Ishikawa (cell line): ENCODE measurements around the gene ACP7.
A peak's percentile ranks its signal among the peaks of the same experiment; 100 is the strongest.

ENCODE experiments used
- CEBPB ChIP-seq: IDR thresholded peaks from 2 replicates; pipeline ENCODE4 v1.6.1; 2012
- CREB1 ChIP-seq: IDR thresholded peaks from 2 replicates; pipeline ENCODE4 v1.6.1; 2012; ENCODE audit warnings: low read depth
- EGR1 ChIP-seq: IDR thresholded peaks from 2 replicates; pipeline ENCODE4 v1.6.1; 2012
- EP300 ChIP-seq: IDR thresholded peaks from 2 replicates; pipeline ENCODE4 v1.6.1; 2012; ENCODE audit warnings: borderline replicate concordance
- FOXM1 ChIP-seq: IDR thresholded peaks from 2 replicates; pipeline ENCODE4 v1.6.1; 2012; ENCODE audit warnings: low read depth, borderline replicate concordance
- NFIC ChIP-seq: IDR thresholded peaks from 2 replicates; pipeline ENCODE4 v1.6.1; 2012
- RAD21 ChIP-seq: IDR thresholded peaks from 2 replicates; pipeline ENCODE4 v1.6.1; 2012; ENCODE audit warnings: low read depth
- TAF1 ChIP-seq: IDR thresholded peaks from 2 replicates; pipeline ENCODE4 v1.6.1; 2012; ENCODE audit warnings: low read depth, mild to moderate bottlenecking
- TCF12 ChIP-seq: IDR thresholded peaks from 2 replicates; pipeline ENCODE4 v1.6.1; 2012; ENCODE audit warnings: low read depth
- TEAD4 ChIP-seq: IDR thresholded peaks from 2 replicates; pipeline ENCODE4 v1.6.1; 2012
- YY1 ChIP-seq: IDR thresholded peaks from 2 replicates; pipeline ENCODE4 v1.6.1; 2012; ENCODE audit warnings: low read depth
- ZBTB7A ChIP-seq: IDR thresholded peaks from 2 replicates; pipeline ENCODE4 v1.6.1; 2012; ENCODE audit warnings: low read depth
- TF ChIP-seq, protein P1 (sequence below): IDR thresholded peaks from 2 replicates; pipeline ENCODE4 v1.6.1; 2012
- TF ChIP-seq, protein P2 (sequence below): IDR thresholded peaks from 2 replicates; pipeline ENCODE4 v1.6.1; 2012
- TF ChIP-seq, protein P3 (sequence below): IDR thresholded peaks from 2 replicates; pipeline ENCODE4 v1.6.1; 2012; ENCODE audit warnings: low read depth, mild to moderate bottlenecking

Gene ACP7, protein sequence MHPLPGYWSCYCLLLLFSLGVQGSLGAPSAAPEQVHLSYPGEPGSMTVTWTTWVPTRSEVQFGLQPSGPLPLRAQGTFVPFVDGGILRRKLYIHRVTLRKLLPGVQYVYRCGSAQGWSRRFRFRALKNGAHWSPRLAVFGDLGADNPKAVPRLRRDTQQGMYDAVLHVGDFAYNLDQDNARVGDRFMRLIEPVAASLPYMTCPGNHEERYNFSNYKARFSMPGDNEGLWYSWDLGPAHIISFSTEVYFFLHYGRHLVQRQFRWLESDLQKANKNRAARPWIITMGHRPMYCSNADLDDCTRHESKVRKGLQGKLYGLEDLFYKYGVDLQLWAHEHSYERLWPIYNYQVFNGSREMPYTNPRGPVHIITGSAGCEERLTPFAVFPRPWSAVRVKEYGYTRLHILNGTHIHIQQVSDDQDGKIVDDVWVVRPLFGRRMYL

DNA sequence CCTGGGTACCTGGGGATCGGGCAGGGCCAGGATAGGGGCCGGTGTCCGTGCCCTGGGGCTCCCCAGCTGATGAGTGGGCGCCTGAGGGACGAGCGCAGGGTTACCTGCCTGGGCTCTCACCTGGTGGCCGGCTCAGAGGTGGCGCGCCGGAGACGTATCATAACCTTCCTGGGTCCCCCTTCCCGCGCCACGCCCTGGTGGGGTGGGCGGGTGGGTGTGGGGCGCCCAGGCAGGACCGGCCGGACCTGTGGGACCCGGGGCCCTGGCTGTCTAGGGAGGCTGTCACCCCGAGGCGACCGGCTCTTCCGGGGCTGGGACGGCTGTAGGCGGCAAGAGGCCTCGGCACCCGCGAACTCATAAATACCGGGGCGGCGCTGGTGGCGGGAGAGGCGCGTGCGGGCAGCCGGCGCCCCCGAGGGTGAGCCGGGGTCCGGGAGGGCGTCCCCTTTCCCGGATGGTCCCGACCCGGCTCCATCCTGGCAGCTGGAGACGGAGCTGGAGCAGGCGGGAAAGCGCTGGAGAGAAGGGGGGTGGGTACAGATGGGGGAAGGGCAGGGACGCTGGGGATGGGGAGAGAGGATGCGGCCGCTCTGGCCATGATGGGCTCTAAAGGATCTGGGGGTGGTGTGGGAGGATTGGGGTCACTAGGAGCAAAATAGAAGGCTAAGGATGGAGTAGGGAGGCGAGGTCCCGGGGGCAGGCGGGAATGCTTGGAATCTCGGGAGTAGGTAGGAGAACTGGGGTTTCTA lies at the start of gene ACP7:
Gene ACP7, plus strand, starts transcription at position 386 of the 749 bp plus-strand sequence. CDS start 902 bp downstream, outside the sequence.
- TF ChIP-seq, protein P1, sequence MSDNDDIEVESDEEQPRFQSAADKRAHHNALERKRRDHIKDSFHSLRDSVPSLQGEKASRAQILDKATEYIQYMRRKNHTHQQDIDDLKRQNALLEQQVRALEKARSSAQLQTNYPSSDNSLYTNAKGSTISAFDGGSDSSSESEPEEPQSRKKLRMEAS = no peak
- TF ChIP-seq, protein P2, sequence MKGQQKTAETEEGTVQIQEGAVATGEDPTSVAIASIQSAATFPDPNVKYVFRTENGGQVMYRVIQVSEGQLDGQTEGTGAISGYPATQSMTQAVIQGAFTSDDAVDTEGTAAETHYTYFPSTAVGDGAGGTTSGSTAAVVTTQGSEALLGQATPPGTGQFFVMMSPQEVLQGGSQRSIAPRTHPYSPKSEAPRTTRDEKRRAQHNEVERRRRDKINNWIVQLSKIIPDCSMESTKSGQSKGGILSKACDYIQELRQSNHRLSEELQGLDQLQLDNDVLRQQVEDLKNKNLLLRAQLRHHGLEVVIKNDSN = no peak
- TF ChIP-seq TEAD4 (no peak), RAD21 (no peak), FOXM1 (no peak), TAF1 (no peak)

DNA sequence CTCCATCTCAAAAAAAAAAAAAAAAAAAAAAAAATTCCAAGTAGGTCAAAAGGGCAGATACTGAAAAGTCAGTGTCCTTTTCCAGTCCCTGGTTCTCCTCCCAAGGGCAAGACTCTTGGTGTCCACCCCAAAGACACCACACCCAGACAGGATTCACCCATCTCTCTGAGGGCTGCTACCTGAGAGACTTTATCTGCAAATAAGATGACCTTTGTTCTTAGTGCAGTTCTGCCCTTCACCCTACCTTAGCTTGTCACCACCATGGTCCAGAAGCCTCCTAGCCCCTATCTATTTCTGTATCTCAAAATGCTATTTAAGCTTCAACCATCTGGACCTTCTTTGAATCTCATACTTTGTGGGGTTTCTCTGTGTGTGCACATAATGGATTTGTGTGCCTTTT lies 47.6 kb upstream of the ACP7 start:
- TF ChIP-seq ZBTB7A (no peak), TAF1 (no peak), CEBPB (no peak), EGR1 (no peak), FOXM1 (no peak), NFIC (no peak), CREB1 (no peak), TCF12 (no peak)
- TF ChIP-seq, protein P1 = no peak
- TF ChIP-seq, protein P3, sequence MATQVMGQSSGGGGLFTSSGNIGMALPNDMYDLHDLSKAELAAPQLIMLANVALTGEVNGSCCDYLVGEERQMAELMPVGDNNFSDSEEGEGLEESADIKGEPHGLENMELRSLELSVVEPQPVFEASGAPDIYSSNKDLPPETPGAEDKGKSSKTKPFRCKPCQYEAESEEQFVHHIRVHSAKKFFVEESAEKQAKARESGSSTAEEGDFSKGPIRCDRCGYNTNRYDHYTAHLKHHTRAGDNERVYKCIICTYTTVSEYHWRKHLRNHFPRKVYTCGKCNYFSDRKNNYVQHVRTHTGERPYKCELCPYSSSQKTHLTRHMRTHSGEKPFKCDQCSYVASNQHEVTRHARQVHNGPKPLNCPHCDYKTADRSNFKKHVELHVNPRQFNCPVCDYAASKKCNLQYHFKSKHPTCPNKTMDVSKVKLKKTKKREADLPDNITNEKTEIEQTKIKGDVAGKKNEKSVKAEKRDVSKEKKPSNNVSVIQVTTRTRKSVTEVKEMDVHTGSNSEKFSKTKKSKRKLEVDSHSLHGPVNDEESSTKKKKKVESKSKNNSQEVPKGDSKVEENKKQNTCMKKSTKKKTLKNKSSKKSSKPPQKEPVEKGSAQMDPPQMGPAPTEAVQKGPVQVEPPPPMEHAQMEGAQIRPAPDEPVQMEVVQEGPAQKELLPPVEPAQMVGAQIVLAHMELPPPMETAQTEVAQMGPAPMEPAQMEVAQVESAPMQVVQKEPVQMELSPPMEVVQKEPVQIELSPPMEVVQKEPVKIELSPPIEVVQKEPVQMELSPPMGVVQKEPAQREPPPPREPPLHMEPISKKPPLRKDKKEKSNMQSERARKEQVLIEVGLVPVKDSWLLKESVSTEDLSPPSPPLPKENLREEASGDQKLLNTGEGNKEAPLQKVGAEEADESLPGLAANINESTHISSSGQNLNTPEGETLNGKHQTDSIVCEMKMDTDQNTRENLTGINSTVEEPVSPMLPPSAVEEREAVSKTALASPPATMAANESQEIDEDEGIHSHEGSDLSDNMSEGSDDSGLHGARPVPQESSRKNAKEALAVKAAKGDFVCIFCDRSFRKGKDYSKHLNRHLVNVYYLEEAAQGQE = no peak

DNA sequence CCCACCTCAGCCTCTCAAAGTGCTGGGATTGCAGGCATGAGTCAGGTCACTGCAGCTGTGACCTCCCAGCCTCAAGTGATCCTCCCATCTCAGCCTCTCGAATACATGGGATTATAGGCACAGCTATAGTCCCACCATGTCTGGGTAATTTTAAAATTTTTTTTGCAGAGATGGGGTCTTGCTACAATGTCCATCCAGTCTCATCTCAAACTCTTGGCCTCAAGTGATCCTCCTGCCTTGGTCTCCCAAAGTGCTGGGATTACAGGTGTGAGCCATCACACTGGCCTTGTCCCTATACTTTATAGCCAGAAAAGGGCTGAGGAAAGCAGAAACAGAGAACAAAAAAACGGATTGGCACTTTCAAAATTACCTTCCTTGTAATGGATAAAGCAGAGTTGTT lies 47.0 kb upstream of the ACP7 start:
- TF ChIP-seq FOXM1 = no peak
- TF ChIP-seq, protein P3 = no peak
- TF ChIP-seq TCF12 = no peak
- TF ChIP-seq YY1 = no peak
- no peak for TF ChIP-seq TAF1
- TF ChIP-seq, protein P2 = no peak
- TF ChIP-seq EGR1 = no peak

DNA sequence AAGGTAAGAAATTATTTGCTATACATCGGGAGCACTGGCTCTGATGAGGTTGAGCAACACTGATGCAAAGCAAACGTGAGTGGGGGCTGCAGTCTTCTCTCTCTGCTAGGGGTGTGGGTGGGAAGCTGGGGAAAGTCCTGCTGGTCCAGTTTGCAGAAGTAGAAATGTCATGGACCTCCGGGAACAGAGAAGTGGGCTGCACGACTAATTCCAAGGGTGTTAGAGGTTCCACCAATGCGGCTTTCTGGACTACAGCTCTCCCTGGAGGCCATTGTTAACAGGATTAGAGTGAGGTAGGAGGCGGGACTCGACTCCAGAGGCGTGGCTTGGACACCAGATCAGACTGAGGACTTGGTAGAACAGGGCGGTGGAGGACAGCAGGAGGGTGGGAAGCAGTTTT lies 46.1 kb upstream of the ACP7 start:
- no peak for TF ChIP-seq TEAD4
- TF ChIP-seq, protein P2 = no peak
- TF ChIP-seq RAD21 = peak; percentile 66
- TF ChIP-seq YY1 = 0 out of 2 replicates have a peak, but pooled peaks have one; percentile 37

DNA sequence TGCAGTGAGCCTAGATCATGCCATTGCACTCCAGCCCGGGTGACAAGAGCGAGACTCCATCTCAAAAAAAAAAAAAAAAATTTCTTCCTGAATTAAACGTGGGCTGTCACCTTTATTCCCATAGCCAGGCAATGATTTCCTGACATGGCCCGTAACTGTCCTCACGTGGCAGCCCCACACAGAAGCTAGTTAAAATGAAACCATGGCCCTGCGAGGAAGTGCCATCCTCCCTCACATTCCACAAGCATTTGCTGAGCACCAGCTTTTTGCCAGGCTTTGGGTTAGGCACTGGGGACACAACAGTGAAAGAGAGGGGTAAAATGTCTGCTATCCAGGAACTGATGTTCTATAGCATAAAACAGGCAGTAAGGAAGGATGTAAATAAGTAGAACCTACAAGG lies 38.7 kb upstream of the ACP7 start:
- TF ChIP-seq EGR1 (no peak), TCF12 (no peak), EP300 (no peak), RAD21 (no peak), YY1 (no peak), FOXM1 (no peak), TAF1 (no peak), NFIC (no peak), CREB1 (no peak), CEBPB (no peak), TEAD4 (no peak), ZBTB7A (no peak)
- TF ChIP-seq, protein P3 = no peak
- TF ChIP-seq, protein P1 = no peak
- TF ChIP-seq, protein P2 = no peak
